Stomach smooth muscle (tissue), 2 donors: Measurements from ENCODE around the gene PRXL2B.

Experiments used
- H3K27ac ChIP-seq: one replicate; pipeline ENCODE4 v1.7.0; 2013; ENCODE audit warnings: mild to moderate bottlenecking, low read length, inconsistent platforms
- H3K27me3 ChIP-seq, 2 donors: one replicate each; pipeline ENCODE4 v1.7.0; 2013; ENCODE audit warnings: low read length in 2 of 2; ENCODE audit not compliant: insufficient read depth in 2 of 2, control insufficient read depth in 1 of 2
- H3K36me3 ChIP-seq, 2 donors: one replicate each; pipeline ENCODE4 v1.7.0; 2013; ENCODE audit warnings: low read length in 2 of 2; ENCODE audit not compliant: control insufficient read depth in 2 of 2, insufficient read depth in 2 of 2
- H3K4me1 ChIP-seq: one replicate; pipeline ENCODE4 v1.7.0; 2013; ENCODE audit warnings: low read length; ENCODE audit not compliant: control insufficient read depth, insufficient read depth
- H3K4me3 ChIP-seq, 2 donors: one replicate each; pipeline ENCODE4 v1.7.0; 2013; ENCODE audit warnings: low read length in 2 of 2
- H3K9ac ChIP-seq, 2 donors: one replicate each; pipeline ENCODE4 v1.7.0; 2013; ENCODE audit warnings: low read length in 2 of 2, mild to moderate bottlenecking in 1 of 2
- H3K9me3 ChIP-seq, 2 donors: one replicate each; pipeline ENCODE4 v1.7.0; 2013; ENCODE audit warnings: low read length in 2 of 2; ENCODE audit not compliant: control insufficient read depth in 2 of 2
- donor health status: healthy.
- donor health status: Pancreatic carcinoma.

Gene PRXL2B

DNA sequence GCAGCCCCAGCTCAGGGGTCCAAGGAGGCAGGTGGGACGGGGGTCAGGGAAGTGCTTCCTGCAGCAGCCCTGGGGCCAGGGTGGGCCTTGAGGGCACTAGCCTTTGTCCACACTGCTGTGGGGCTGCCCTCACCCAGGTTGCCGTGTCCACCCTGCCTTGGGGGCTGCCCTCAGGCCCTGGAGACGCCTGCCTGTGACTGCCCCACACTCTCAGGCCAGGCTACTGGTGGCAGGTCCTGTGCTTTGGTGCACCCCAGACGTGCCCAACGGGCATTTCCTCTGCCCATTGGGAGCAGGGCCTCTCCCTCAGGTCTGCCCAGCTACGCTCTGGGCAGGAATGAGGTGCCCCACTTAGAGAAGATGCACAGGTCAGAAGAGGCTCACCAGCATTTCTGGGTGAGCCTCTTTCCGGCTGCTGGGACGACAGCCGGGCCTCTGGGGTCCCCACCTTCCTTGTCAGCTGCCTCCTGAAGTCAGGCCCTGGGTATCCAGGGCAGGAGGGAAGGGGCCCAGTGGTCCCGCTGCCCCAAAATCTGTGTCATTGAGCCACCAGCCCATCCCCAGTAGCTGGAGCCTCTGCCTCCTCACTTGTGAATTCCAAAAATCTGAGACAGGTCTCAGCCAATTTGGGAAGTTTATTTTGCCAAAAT lies 48.9 kb downstream of the PRXL2B start:
- Histone ChIP-seq H3K4me3 (no peak overlapping the region), H3K4me1 (peaks cover 2% of the 10 kb centered on the region), H3K27ac (no peak overlapping the region), H3K9ac (no peak overlapping the region), H3K36me3 (no peaks in the 10 kb centered on the region), H3K9me3 (no peaks in the 10 kb centered on the region), H3K27me3 (peaks cover 45 to 56% of the 10 kb centered on the region in 2 donors)

DNA sequence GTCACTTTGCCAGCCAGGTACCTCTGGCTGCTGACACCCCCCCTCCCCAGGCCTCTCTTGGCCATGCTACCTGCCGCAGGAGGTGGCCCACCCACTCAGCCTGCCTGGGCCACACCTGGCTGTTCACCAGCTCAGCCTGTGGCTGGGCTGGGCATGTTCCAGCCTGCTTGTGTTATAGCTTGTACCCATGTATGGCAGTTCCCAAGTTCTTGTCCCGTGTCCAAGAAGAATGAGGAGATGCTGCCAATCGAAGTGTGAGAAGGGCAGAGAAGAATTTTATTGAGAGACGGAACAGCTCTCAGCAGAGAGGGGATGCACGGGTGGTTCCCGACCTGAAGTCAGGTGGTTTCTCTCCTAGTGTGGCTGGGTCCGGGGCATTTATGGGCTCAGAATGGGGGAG lies 50.2 kb downstream of the PRXL2B start:
- Histone ChIP-seq H3K27ac (no peak overlapping the region), H3K36me3 (no peaks in the 10 kb centered on the region), H3K9ac (no peak overlapping the region), H3K4me1 (peaks cover 3% of the 10 kb centered on the region), H3K4me3 (no peak overlapping the region), H3K9me3 (no peaks in the 10 kb centered on the region), H3K27me3 (peaks cover 38 to 49% of the 10 kb centered on the region in 2 donors)

DNA sequence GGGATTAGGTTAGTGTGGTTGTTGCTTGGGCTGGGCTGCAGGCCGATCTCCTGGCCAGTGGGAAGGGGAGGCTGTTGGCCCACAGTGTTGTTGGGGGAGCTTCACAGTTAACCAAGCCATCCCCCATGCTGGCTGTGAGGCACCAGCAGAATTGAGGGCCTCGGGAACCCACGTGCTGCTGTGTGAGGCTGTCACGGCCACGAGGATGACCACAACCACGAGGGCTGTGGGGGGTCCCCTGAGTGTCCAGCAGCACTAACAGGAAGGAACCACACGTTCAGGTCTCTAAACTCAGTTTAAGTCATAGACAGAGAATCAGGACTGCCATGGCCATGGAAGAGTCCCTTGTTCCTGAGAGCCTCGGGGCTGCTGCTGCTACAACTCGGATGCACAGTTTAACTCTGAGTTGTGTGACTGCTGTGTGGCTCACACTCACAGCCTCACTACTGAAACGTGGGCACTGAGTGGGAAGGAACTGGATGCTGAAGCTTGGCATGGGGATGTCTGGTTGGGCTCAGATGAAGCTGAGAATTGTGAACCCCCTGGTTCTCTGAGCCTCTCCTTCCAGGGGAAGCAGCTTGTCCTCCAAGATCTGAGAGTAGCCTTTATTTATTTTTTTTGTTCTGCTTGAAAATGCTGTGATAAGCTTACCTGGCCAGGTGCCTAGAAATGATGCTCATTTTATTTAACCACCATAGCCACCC lies 51.0 kb downstream of the PRXL2B start:
- Histone ChIP-seq H3K36me3 (no peaks in the 10 kb centered on the region), H3K27me3 (peaks cover 34 to 43% of the 10 kb centered on the region in 2 donors), H3K4me3 (no peak overlapping the region), H3K27ac (no peak overlapping the region), H3K9me3 (no peaks in the 10 kb centered on the region), H3K9ac (no peak overlapping the region), H3K4me1 (peaks cover 11% of the 10 kb centered on the region)

DNA sequence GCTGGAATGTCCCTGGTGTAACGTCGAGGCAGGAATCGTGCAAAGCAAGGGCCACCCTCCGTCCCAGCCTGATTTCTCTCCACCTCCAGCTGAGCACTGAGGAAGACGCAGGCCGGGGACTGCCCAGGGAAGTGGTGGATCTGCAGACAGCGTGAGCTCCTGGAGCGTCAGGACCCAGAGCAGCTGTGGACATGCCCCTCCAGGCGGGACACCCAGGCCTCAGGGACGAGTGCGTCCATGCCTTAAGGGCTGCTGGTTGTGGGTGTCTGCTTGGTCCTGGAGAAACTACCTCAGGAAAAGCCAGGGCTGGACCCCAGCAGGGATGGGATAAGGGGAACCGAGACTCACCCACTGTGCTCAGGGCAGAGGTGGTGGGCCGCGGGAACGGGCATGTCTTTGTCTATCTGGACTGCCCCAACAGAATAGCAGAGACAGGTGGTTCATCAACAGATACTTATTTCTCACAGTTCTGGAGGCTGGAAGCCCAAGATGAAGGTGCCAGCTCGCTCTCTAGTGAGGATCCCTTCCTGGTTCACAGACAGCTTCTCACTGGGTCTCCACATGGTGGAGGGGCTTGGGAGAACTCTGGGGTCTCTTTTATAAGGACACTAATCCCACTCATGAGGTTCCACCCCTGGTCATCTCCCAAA lies 52.0 kb downstream of the PRXL2B start:
- H3K27me3 ChIP-seq: peaks cover 27 to 35% of the 10 kb centered on the region in 2 donors

DNA sequence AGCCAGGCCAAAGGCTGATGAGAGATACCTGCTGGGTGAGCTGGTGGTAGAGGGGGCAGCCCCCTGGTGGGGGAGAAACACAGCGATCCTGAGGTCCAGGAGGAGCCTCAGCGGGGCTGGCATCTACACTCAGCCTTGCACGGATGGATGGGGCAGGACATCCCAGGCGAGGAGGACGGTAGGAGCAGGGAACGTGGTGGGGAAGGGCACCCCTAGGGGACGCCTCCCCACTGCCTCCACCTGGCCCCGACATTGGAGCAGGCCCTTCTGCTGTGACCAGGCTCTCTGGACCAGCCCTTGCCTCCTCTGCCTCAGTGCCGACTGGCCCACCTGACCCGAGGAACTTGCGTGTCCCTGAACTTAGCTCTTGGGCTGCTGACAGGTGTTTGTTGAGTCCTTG lies 52.6 kb downstream of the PRXL2B start:
- Histone ChIP-seq H3K36me3 (no peaks in the 10 kb centered on the region), H3K9me3 (no peaks in the 10 kb centered on the region), H3K4me3 (no peak overlapping the region), H3K27me3 (peaks cover 21 to 29% of the 10 kb centered on the region in 2 donors), H3K4me1 (peaks cover 19% of the 10 kb centered on the region), H3K9ac (no peak overlapping the region), H3K27ac (no peak overlapping the region)

More for the DNA sequence above, 52.0 kb downstream of the PRXL2B start:
- Histone ChIP-seq H3K9ac (no peak overlapping the region), H3K9me3 (no peaks in the 10 kb centered on the region), H3K36me3 (no peaks in the 10 kb centered on the region), H3K4me3 (no peak overlapping the region), H3K27ac (no peak overlapping the region), H3K4me1 (peaks cover 19% of the 10 kb centered on the region)

DNA sequence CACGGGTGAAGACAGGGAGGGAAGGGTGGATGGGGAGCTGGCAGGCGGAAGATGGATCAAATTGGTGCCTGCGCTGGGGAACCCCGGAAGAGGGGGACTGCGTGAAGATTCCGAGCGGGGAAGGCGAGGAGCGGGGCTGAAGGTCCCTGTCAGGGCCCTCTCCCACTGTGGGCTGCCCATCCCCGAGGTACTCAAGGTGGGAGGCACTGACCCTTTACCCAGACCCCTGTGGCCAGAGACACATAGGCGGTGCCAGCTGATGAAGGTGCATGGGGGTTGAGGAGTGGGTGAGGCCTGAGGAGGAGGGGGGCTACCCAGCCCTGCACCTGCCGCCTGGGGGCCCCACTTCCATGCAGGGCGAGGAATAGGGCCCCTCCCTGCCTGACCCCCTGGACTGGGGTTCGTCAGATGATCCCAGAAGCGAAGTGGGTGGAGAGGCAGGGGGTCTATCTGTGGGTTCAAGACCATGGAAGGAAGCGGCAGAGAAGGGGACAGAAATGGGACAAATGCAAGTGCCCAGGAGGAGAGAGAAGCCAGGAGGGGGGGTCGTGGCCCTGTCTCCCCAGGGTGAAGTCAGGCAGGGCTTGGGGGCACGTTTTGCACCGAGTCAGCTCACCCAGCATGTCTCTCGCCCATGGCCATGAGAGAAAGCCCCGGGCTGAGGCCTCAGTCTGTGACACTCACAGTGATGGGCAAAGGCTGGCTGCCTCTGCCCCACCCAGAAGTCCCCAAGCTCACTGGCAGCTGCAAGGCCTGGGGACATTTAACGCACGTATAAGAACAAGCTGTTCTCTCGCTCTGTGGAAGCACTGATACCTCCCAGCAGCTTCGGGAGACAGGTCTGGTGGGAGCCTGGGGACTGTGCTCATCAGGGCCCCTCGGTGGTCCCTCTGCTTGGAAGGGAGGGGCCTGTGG lies 53.3 kb downstream of the PRXL2B start:
- Histone ChIP-seq H3K9ac (no peak overlapping the region), H3K27ac (no peak overlapping the region), H3K9me3 (no peaks in the 10 kb centered on the region), H3K4me3 (no peak overlapping the region), H3K36me3 (no peaks in the 10 kb centered on the region), H3K4me1 (peaks cover 19% of the 10 kb centered on the region), H3K27me3 (peaks cover 19 to 26% of the 10 kb centered on the region in 2 donors)

DNA sequence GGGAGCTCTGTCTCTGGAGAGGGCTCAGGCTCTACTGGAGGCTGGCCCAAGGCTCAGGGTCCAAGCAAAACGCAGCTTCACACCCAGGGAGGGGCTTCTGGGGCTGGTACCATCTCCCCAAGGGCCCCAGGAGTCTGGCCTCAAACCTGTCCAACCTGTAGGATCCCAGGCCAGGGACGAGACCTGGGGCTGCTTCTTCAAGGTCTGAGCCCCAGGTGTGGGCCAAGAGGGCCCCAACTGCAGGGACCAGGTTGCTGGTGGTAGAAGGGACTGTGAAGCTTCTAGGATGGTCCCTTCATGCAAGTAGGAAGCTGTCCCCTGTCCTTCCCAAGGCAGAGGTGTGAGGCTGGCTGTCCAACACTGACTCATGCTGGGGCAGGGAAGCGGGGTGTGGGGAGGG lies 54.0 kb downstream of the PRXL2B start:
- Histone ChIP-seq H3K36me3 (no peaks in the 10 kb centered on the region), H3K4me1 (peaks cover 19% of the 10 kb centered on the region), H3K27ac (no peak overlapping the region), H3K27me3 (peaks cover 13 to 19% of the 10 kb centered on the region in 2 donors), H3K4me3 (no peak overlapping the region), H3K9me3 (no peaks in the 10 kb centered on the region), H3K9ac (no peak overlapping the region)
